Upper lobe of left lung (tissue), 4 donors: Measurements from ENCODE around the gene TCEANC2.

ENCODE experiments used
- POLR2A ChIP-seq, 4 donors: fragments of 450-650 bp; IDR thresholded peaks; one replicate each; pipeline ENCODE4 v1.5.1; 2016 to 2017; ENCODE audit warnings: antibody characterized with exemption in 4 of 4, mild to moderate bottlenecking in 2 of 4
- TF ChIP-seq, protein P1 (sequence below), 6 experiments: fragments of 450-650 bp in 4 of 6; fragments of 200-600 bp in 2 of 6; sonication (generic) in 2 of 6; IDR thresholded peaks; one replicate each; pipeline ENCODE4 v1.5.1; 2016 to 2019; ENCODE audit warnings: antibody characterized with exemption in 6 of 6

DNA sequence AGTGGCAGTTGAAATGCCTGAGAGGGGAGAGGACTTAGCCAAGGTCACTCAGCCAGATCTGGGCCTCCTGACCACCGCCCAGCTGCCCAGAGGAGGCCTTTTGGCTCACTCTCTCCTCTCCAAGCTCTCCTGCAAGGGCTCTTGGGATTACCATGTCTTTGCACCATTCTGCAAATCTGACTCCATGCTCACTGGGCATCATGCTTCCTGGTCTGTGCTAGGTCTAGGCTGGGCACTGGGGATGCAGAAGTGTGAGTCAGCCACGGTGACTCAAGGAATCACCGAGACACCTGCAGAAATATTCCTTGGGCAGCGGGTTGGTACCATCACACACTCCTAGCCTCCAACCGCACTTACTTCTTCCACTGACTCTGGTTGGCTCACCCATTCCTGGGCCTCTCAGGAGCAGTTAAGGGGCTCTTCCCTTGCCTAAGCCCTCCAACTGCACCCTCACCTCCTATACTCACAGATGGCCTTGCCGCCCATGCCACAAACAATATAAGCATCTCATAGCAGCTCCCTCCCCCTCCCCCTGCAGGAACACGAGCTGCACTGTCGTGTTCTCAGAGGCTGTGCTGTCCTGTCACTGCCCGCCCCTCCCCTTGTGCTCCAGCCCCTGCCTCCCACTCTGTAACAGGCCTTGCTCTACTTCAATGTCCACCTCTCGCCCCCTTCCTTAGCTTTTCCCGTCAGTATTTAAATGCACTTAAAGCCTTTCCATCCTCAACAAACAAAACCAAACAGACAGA lies 64.6 kb downstream of the TCEANC2 start:
- TF ChIP-seq, protein P1, sequence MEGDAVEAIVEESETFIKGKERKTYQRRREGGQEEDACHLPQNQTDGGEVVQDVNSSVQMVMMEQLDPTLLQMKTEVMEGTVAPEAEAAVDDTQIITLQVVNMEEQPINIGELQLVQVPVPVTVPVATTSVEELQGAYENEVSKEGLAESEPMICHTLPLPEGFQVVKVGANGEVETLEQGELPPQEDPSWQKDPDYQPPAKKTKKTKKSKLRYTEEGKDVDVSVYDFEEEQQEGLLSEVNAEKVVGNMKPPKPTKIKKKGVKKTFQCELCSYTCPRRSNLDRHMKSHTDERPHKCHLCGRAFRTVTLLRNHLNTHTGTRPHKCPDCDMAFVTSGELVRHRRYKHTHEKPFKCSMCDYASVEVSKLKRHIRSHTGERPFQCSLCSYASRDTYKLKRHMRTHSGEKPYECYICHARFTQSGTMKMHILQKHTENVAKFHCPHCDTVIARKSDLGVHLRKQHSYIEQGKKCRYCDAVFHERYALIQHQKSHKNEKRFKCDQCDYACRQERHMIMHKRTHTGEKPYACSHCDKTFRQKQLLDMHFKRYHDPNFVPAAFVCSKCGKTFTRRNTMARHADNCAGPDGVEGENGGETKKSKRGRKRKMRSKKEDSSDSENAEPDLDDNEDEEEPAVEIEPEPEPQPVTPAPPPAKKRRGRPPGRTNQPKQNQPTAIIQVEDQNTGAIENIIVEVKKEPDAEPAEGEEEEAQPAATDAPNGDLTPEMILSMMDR (IDR thresholded peaks at IDR 0.05) = no peak
- no peak for TF ChIP-seq POLR2A (IDR thresholded peaks at IDR 0.05)
